OCI-LY3 (cell line): ENCODE results near the gene TEDC1.

Experiments
- H2AFZ ChIP-seq: fragments of 200-600, 300-600 bp; shearing (Covaris generic); 2 replicates; pipeline ENCODE4 v1.6.0; 2014; ENCODE audit warnings: antibody characterized with exemption, low read depth, low read length
- H3K27ac ChIP-seq: fragments of 200-600, 300-600 bp; sonication (generic); 2 replicates; pipeline ENCODE4 v1.5.1; 2014; ENCODE audit warnings: mild to moderate bottlenecking, low read length, moderate library complexity, mixed read lengths
- H3K27me3 ChIP-seq: fragments of 200-600, 300-600 bp; sonication (generic); 2 replicates; pipeline ENCODE4 v1.6.1; 2014; ENCODE audit warnings: low read depth, low read length, mixed read lengths
- H3K36me3 ChIP-seq: fragments of 200-600, 300-600 bp; sonication (generic); replicated peaks from 2 replicates; pipeline ENCODE3; 2014; ENCODE audit warnings: low read depth, low read length, mixed read lengths
- H3K4me1 ChIP-seq: fragments of 300-600, 200-600 bp; sonication (generic); 2 replicates; pipeline ENCODE4 v1.6.1; 2014; ENCODE audit warnings: low read length, mixed read lengths
- H3K4me2 ChIP-seq: fragments of 200-600, 300-600 bp; sonication (generic); 2 replicates; pipeline ENCODE4 v1.6.1; 2014; ENCODE audit warnings: low read length, mixed read lengths
- H3K4me3 ChIP-seq: fragments of 300-600, 200-600 bp; sonication (generic); 2 replicates; pipeline ENCODE4 v1.5.1; 2014; ENCODE audit warnings: antibody characterized with exemption, mild to moderate bottlenecking, low read length, moderate library complexity
- H3K79me2 ChIP-seq: fragments of 300-600, 200-600 bp; shearing (Covaris generic); 2 replicates; pipeline ENCODE4 v1.6.1; 2014; ENCODE audit warnings: mild to moderate bottlenecking, low read length, mixed read lengths
- H3K9ac ChIP-seq: fragments of 300-600, 200-600 bp; shearing (Covaris generic); 2 replicates; pipeline ENCODE4 v1.6.0; 2014; ENCODE audit warnings: mild to moderate bottlenecking, low read length, moderate library complexity
- H3K9me3 ChIP-seq: fragments of 200-600, 300-600 bp; shearing (Covaris generic); 2 replicates; pipeline ENCODE4 v1.6.1; 2014; ENCODE audit warnings: low read length, mixed read lengths; ENCODE audit not compliant: insufficient read depth
- H4K20me1 ChIP-seq: fragments of 200-600, 300-600 bp; sonication (generic); 2 replicates; pipeline ENCODE4 v1.6.1; 2016; ENCODE audit warnings: low read length, mixed read lengths; ENCODE audit not compliant: insufficient read depth
- EZH2phosphoT487 ChIP-seq: fragments of 200-600 bp; shearing (Covaris generic); IDR thresholded peaks from 2 replicates; pipeline ENCODE4 v1.6.1; 2018; ENCODE audit warnings: antibody characterized with exemption, mixed run types, low read depth
- TF ChIP-seq, protein P1 (sequence below): fragments of 200-600, 300-600 bp; sonication (generic); IDR thresholded peaks from 2 replicates; pipeline ENCODE4 v1.5.1; 2014; ENCODE audit warnings: antibody characterized with exemption, low read length, low read depth

The TEDC1 gene

DNA sequence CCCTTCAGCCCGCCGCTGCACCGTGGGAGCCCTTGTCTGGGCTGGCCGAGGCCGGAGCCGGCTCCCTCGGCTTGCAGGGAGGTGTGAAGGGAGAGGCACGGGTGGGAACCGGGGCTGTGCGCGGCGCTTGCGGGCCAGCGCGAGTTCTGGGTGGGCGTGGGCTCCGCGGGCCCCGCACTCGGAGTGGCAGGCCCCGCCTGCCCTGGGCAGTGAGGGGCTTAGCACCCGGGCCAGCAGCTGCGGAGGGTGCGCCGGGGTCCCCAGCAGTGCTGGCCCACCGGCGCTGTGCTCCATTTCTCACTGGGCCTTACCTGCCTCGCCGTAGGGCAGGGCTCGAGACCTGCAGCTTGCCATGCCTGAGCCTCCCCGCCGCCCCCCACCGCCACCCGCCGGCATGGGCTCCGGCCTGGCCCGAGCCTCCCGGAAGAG is 56.7 kb downstream of the TEDC1 start:
- Histone ChIP-seq H3K36me3 (no peaks in the 10 kb centered on the region), H3K9me3 (peaks cover 6% of the 10 kb centered on the region), H2AFZ (no peak overlapping the region), H3K4me3 (no peak overlapping the region), H4K20me1 (no peaks in the 10 kb centered on the region), H3K9ac (no peak overlapping the region), H3K27ac (no peak overlapping the region), H3K27me3 (peaks cover 6% of the 10 kb centered on the region; the same call in 1 of the 2 replicates), H3K4me1 (no peaks in the 10 kb centered on the region), H3K79me2 (no peaks in the 10 kb centered on the region), H3K4me2 (no peak overlapping the region)
- TF ChIP-seq, protein P1, sequence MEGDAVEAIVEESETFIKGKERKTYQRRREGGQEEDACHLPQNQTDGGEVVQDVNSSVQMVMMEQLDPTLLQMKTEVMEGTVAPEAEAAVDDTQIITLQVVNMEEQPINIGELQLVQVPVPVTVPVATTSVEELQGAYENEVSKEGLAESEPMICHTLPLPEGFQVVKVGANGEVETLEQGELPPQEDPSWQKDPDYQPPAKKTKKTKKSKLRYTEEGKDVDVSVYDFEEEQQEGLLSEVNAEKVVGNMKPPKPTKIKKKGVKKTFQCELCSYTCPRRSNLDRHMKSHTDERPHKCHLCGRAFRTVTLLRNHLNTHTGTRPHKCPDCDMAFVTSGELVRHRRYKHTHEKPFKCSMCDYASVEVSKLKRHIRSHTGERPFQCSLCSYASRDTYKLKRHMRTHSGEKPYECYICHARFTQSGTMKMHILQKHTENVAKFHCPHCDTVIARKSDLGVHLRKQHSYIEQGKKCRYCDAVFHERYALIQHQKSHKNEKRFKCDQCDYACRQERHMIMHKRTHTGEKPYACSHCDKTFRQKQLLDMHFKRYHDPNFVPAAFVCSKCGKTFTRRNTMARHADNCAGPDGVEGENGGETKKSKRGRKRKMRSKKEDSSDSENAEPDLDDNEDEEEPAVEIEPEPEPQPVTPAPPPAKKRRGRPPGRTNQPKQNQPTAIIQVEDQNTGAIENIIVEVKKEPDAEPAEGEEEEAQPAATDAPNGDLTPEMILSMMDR, result no peak
- no peak for TF ChIP-seq EZH2phosphoT487
